Hematopoietic multipotent progenitor cell (in vitro differentiated cells): ENCODE results near the gene GTPBP1. TPM values are rescaled to one million over a fixed set of nuclear protein-coding genes. Genes with fewer than 3 reads are reported as not detected.

ENCODE experiments used
- DNase-seq, 3 donors: peaks; one replicate each; pipeline ENCODE4 v3.0.0-alpha.2; 2011 to 2015; ENCODE audit warnings: low read depth in 2 of 3, low spot score in 2 of 3
- total RNA-seq: library from RNA; depleted of rRNA; stranded (reverse); fragments of >200 nt; gene quantifications from one replicate; pipeline ENCODE4 v1.2.3, GENCODE V29; 2012

GTPBP1 gene
- total RNA-seq, 1 donor, result 91.8 TPM

DNA sequence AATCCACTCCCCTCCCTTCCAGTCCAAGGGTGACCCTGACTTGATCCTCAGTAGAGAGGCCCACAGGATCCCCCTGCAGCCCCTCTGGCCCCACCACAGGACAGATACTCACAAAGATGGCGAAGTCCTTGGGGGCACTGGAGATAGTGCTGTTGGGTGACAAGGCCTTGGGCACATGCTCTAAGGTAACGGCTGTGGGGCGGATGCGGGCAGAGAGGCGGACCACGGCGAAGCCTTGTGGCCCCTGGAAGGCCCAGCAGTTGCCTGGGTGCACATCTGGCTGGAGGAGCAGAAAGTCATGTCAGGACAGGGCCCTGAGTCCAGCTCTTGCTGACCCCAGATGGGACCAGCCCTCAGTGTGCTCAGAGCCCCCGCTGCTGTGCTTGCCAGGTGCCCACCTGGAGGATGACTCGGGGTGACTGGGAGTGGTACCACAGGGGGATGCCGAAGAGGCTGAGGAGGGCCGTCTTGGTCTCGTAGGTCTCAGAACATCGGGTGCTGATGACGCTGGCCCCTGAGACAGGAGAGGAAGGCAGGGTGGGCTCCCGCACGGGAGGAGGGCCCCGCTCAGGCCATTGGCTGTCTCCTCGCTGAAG, 32.8 kb downstream of the GTPBP1 start:
- DNase-seq, result no peak

DNA sequence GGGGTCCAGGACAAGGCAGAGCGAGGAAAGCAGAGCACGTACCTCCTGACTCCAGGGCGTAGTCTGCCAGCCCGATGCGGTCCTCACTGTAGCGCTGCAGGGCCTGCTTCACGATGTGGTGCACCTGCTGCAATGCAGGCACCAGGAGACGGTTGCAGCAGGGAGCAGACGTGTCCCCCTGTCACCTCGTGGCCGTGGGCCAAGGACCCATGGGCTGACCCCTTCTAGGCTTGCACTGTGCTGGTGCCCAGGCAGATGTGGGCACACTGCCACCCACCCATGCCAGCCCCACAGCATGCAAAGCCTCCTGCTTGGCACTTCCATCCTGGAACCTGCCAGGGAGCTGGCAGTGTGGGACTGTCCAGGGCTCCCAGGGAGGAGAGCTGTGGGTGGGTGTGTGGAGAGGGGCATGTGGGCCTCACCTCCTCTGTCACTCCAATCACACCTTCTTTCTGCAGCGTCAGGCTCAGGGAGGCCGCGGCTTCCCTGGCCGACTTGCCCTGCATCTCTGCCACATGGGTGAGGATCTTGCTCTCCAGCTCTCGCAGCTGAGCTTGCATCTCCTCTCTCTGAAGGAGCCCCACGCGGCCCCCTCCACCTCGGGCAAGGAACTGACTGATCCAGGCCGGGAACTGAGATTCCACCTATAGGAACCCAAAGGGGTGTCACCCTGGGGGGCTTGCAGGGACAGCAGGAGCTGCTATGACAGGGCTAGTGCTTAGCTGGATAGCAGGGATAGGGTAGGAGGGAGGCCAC, 33.7 kb downstream of the GTPBP1 start:
- DNase-seq, result no peak

GRCh38 chr22:38740116-38740723, 34.5 kb downstream of the GTPBP1 start:
- DNase-seq, result no peak

DNA sequence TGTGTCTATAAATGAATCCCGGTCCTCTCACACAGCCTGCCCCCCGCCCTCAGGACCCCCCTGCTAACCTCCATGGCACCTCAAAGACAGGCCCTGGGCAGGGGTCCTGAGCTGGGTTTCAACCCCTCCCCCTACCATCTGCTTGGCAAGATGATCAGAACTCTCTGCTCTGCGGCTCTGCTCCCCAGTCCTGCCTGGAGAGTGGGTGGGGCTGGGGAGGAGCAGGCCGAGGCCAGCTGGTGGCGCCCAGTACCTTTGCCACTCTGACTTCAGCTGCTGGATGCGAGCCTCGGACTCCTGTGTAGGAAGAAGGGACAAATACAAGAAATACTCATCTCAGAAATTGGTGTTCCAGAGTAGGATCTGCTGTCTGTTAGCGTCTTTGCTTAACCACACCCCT, 35.0 kb downstream of the GTPBP1 start:
- no peak for DNase-seq

DNA sequence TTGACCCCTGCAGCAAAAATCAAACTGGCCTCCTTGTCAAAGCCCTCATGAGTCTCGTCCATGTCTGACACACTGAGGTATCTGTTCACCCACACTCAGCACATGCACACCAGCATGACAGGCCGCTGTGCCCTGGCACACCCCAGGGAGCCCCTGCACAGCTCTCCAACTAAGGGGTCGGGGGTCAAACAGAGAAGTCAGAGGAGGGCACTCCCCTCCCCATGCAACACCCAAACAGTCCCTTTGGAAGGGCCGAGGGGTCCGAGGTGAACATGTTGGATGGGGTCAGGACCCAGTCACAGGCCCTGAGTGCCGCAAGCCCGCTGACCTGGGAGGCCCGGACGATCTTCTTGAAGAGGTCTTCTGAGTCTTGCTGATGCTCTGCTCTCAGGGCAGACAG, 35.4 kb downstream of the GTPBP1 start:
- DNase-seq, result no peak

DNA sequence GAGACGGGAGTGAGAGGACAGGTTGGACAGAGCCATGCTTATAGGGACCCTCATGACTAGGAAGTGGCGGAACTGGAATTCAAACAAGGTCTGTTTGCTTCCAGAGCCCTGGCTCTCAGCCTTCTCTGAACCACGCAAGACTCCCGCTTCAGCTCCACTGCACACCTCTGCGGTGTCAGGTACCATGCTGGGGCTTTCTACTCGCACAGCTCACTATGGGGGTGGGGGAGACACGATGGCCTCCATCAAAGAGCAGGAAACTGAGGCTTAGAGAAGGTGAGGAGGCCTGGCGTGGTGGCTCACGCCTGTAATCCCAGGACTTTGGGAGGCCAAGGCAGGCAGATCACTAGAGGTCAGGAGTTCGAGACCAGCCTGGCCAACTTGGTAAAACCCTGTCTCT, 35.8 kb downstream of the GTPBP1 start:
- DNase-seq, result no peak

- DNase-seq, result no peak
Observed at GRCh38 chr22:38742176-38742942, 36.6 kb downstream of the GTPBP1 start.

DNA sequence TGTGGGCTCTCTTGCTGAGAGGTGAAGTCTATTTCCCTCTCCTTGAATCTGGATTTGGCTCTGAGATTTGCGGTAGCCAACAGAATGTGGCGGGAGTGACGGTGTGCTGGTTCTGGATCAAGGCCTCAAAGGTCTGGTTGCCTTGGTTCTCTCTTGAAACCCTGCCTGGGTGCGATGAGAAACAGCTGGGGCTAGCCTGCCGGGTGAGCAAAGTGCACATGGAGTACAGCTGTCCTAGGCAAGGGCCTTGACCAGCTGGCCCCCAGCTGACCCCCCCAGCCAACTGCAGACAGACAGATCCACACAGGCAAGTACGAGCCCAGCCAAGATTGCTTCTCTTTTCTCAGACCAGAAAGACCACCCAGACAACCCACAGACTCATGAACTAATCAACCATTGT, 39.2 kb downstream of the GTPBP1 start:
- DNase-seq, result no peak

- no peak for DNase-seq
Observed at GRCh38 chr22:38745676-38746460, 40.1 kb downstream of the GTPBP1 start.

- DNase-seq, result no peak
Observed at GRCh38 chr22:38748487-38749136, 42.9 kb downstream of the GTPBP1 start.

DNA sequence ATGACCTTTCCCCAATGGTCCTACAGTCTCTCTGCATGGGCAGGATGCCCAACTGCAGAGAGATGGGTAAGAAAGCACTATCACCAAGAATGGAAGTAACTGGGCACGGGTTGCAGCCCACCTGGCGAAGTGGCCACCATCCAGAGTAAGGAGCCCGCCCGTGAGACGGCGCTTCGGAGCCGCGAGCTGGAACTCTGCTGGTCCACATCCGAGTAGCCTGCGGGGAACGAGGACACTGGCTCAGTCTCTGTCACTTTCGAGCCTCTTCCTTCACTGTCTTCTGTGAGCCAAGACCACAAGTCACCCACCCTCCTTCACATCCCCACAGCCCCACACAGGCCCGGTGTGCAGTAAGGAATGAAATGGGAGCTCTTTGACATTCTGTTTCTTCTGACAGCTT, 44.4 kb downstream of the GTPBP1 start:
- DNase-seq, result no peak

DNA sequence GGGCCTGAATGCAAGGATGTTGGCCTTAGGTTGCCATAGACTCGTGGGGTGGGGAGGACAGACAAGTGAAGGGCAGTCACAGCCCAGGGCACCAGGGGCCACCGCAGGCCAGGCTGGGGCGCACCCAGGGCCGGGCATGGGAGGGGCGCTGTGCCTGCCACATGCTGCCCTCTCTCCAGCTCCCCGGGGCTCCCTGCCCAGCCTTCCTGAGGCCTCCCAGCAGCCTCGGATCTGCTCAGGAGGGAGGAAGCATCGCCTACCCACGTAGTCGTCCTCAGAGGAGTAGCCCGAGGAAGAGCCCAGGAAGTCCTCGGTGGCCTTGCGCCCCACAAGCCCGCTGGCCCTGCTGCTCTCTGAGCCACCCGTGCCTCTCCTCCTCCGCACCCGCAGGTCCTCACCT, 44.9 kb downstream of the GTPBP1 start:
- no peak for DNase-seq

DNA sequence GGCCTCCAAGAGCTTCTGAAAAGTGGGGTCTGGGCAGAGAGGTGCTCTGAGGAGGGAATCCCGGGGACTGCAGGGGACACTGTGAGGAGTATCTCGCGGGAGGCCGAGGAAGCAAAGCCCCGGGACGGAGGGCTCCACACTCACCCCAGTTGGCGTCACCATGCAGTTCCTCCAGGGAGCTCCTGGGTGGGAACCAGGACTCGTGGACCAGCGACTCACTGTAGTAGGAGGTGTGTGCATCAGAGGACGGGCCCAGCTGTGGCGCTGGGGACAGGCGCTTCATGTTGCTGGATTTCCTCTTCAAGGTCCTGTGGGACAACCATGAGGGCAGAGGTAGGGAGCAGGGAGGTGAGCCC, 45.3 kb downstream of the GTPBP1 start:
- DNase-seq, result no peak

- DNase-seq, result peak; percentile 51 to 90 (median 84)
Observed at GRCh38 chr22:38751422-38752346, 45.9 kb downstream of the GTPBP1 start.

DNA sequence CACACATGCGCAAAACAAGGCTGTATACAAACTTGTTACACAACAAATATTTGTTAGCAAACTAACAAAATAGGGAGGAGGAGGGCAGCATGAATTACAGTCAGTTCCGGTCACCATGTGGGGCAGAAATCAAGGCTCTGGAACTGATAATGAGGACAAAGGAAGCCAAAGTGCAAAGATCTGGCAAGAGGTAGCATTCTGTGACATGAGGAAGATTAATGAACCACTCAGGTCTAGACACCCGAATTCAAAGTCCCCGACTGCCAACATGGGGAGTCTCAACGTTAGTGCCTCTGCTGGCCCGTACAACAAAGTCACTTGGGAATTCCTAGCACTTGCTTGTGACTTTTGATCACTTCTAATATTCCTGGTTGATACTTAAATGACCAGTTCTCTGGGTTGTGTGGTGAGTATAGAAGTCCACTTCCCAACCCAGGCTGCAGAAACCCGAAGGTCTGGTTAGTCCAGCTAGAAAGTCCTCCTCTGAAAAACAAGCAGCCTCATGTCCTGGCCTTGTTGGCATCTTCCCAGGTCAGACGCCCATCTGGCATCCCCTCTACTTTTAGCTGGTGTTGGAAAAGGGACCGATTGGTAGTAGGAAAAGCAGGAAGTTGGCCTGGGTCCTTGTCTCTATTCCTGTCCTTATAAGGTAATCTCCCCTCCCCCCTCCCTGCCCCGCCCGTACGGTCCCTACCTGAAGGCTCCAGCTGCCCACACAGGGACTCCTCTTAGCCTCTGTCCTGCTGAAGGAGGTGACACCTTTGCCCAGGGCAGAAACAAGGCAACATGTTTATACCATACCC, 48.4 kb downstream of the GTPBP1 start:
- DNase-seq, result no peak

DNA sequence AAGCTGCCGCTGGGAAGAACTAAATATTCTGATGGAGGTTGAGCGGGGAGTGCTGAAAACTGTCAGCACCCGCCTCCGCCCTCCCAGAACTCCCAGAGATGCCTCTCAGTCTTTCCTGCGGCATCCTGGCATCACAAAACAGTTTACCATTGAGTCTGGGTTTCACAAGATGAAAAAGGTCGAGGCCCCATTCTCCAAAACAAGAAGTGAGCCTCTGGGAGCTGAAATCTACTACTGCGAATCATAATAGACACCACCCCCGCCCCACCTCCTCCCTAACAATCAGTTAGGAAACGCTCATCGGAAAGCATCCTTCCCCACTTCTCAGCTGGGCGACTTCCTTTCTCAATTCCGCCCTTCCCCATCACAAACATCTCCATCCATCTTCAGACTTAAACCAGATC, 49.0 kb downstream of the GTPBP1 start:
- no peak for DNase-seq

- peak in 2 of 3 donors; percentile 44 to 50 for DNase-seq
Observed at GRCh38 chr22:38755155-38755910, 49.6 kb downstream of the GTPBP1 start.
